Activated CD4-positive, alpha-beta T cell treated with anti-CD3 and anti-CD28 coated beads for 4 hours (primary cell): ENCODE measurements around the gene SH2D3A.
"Not testable (repeated sequence)": the region's sequence is repeated elsewhere in the genome, so short reads cannot be mapped to it uniquely, and the experiment has no call there.

Experiments
- DNase-seq, 2 donors: peaks; one replicate each; pipeline ENCODE4 v3.0.0-alpha.2; 2020

The SH2D3A gene

GRCh38 chr19:6719540-6719861 is 47.7 kb downstream of the SH2D3A start:
- DNase-seq, result no peak

GRCh38 chr19:6718741-6719539 is 48.3 kb downstream of the SH2D3A start:
- DNase-seq, result no peak

- DNase-seq, result no peak
These were observed 49.0 kb downstream of the SH2D3A start for GRCh38 chr19:6718111-6718740.

GRCh38 chr19:6717441-6717971 is 49.7 kb downstream of the SH2D3A start:
- DNase-seq, result no peak

GRCh38 chr19:6717036-6717435 is 50.2 kb downstream of the SH2D3A start:
- DNase-seq, result no peak

- DNase-seq, result no peak
These were observed 50.6 kb downstream of the SH2D3A start for GRCh38 chr19:6716610-6716970.

GRCh38 chr19:6714749-6715555 is 52.3 kb downstream of the SH2D3A start:
- DNase-seq, result no peak

GRCh38 chr19:6713773-6714692 is 53.2 kb downstream of the SH2D3A start:
- DNase-seq, result no peak

- DNase-seq, result no peak
These were observed 54.3 kb downstream of the SH2D3A start for GRCh38 chr19:6712692-6713670.

- no peak for DNase-seq
These were observed 55.0 kb downstream of the SH2D3A start for GRCh38 chr19:6712231-6712630.

- no peak for DNase-seq
These were observed 55.6 kb downstream of the SH2D3A start for GRCh38 chr19:6711605-6712004.

- no peak for DNase-seq
These were observed 56.2 kb downstream of the SH2D3A start for GRCh38 chr19:6711078-6711361.

- peak in 1 of 2 donors; percentile 17 for DNase-seq
These were observed 56.8 kb downstream of the SH2D3A start for GRCh38 chr19:6710273-6711077.

GRCh38 chr19:6709549-6709948 is 57.7 kb downstream of the SH2D3A start:
- no peak for DNase-seq

GRCh38 chr19:6708913-6709312 is 58.3 kb downstream of the SH2D3A start:
- not testable (repeated sequence) for DNase-seq

- DNase-seq, result no peak
These were observed 58.9 kb downstream of the SH2D3A start for GRCh38 chr19:6708346-6708745.

GRCh38 chr19:6707658-6708018 is 59.6 kb downstream of the SH2D3A start:
- no peak for DNase-seq

GRCh38 chr19:6707011-6707657 is 60.1 kb downstream of the SH2D3A start:
- no peak for DNase-seq

- DNase-seq, result no peak
These were observed 60.6 kb downstream of the SH2D3A start for GRCh38 chr19:6706633-6706958.

GRCh38 chr19:6705931-6706632 is 61.2 kb downstream of the SH2D3A start:
- DNase-seq, result no peak
